SK-N-SH (cell line): ENCODE results near the gene NTSR2. TPM values are rescaled to one million over a fixed set of nuclear protein-coding genes. Genes with fewer than 3 reads are reported as not detected.

Experiments
- CTCF ChIA-PET: fragments of 300-600, 350-600 bp; formaldehyde crosslinking; extraction: SDS; loops from one replicate; lab custom pipeline; 2021; lab: Yijun Ruan, JAX
- POLR2A ChIA-PET: fragments of 350-600 bp; sonication (Branson Sonifier 250); formaldehyde crosslinking; extraction: SDS; loops from one replicate; lab custom pipeline; 2020; ENCODE audit warnings: antibody characterized with exemption, inconsistent platforms; lab: Yijun Ruan, JAX
- DNase-seq: peaks from one replicate; pipeline ENCODE4 v3.0.0; 2012
- H2AFZ ChIP-seq: fragments of 200-600 bp; sonication (generic); 2 replicates; pipeline ENCODE4 v1.8.1; 2016; ENCODE audit warnings: antibody characterized with exemption, mild to moderate bottlenecking, low read depth
- H3F3A ChIP-seq: fragments of 200-600 bp; sonication (generic); replicated peaks from 2 replicates; pipeline ENCODE3; 2016; ENCODE audit warnings: antibody characterized with exemption, mild to moderate bottlenecking; ENCODE audit not compliant: insufficient read depth
- H3K27ac ChIP-seq, 2 experiments: fragments of 200-500 bp in 1 of 2; fragments of 200-600 bp in 1 of 2; sonication (Bioruptor generic) in 1 of 2; sonication (generic), shearing (Covaris generic) in 1 of 2; 2 replicates each; pipeline versions ENCODE4 v1.5.1 to v1.6.1; 2014 to 2016; ENCODE audit warnings: low read depth in 2 of 2, inconsistent platforms in 1 of 2, low read length in 1 of 2, mild to moderate bottlenecking in 1 of 2, mixed read lengths in 1 of 2
- H3K27me3 ChIP-seq: fragments of 200-600 bp; sonication (generic), shearing (Covaris generic); 2 replicates; pipeline ENCODE4 v1.6.1; 2016; ENCODE audit warnings: mixed run types; ENCODE audit not compliant: insufficient read depth
- H3K36me3 ChIP-seq, 2 experiments: fragments of 200-500 bp in 1 of 2; fragments of 200-600 bp in 1 of 2; sonication (Bioruptor generic) in 1 of 2; sonication (generic) in 1 of 2; replicated peaks in 1 of 2; 2 replicates each; pipeline versions ENCODE3 to v1.5.1; 2014 to 2016; ENCODE audit warnings: low read length in 1 of 2, mild to moderate bottlenecking in 1 of 2; ENCODE audit not compliant: insufficient read depth in 2 of 2, control insufficient read depth in 1 of 2
- H3K4me1 ChIP-seq, 2 experiments: fragments of 200-500 bp in 1 of 2; fragments of 200-600 bp in 1 of 2; sonication (Bioruptor generic) in 1 of 2; sonication (generic), shearing (Covaris generic) in 1 of 2; 2 replicates each; pipeline versions ENCODE4 v1.5.1 to v1.6.1; 2014 to 2016; ENCODE audit warnings: low read depth in 1 of 2, low read length in 1 of 2, mixed run types in 1 of 2; ENCODE audit not compliant: insufficient read depth in 2 of 2, control insufficient read depth in 1 of 2
- H3K4me2 ChIP-seq: fragments of 200-600 bp; sonication (generic), shearing (Covaris generic); 2 replicates; pipeline ENCODE4 v1.6.1; 2017; ENCODE audit warnings: mixed run types
- H3K4me3 ChIP-seq, 2 experiments: fragments of 200-500 bp in 1 of 2; fragments of 200-600 bp in 1 of 2; sonication (Bioruptor generic) in 1 of 2; sonication (generic), shearing (Covaris generic) in 1 of 2; 2 replicates each; pipeline versions ENCODE4 v1.5.1 to v1.8.1; 2014 to 2016; ENCODE audit warnings: low read depth in 2 of 2, inconsistent platforms in 1 of 2, low read length in 1 of 2, mild to moderate bottlenecking in 1 of 2, mixed read lengths in 1 of 2, moderate library complexity in 1 of 2
- H3K79me2 ChIP-seq: fragments of 200-600 bp; sonication (generic); 2 replicates; pipeline ENCODE4 v1.8.1; 2017; ENCODE audit warnings: mild to moderate bottlenecking; ENCODE audit not compliant: insufficient read depth
- H3K9ac ChIP-seq: fragments of 200-600 bp; sonication (generic); 2 replicates; pipeline ENCODE4 v1.6.1; 2017; ENCODE audit warnings: mixed run types
- H3K9me2 ChIP-seq: fragments of 200-600 bp; sonication (generic); 2 replicates; pipeline ENCODE4 v1.6.1; 2017; ENCODE audit warnings: mixed run types
- H3K9me3 ChIP-seq: fragments of 200-600 bp; sonication (generic); 2 replicates; pipeline ENCODE4 v1.6.1; 2017; ENCODE audit warnings: mixed run types, mild to moderate bottlenecking, moderate library complexity
- H4K20me1 ChIP-seq: fragments of 200-600 bp; sonication (generic); 2 replicates; pipeline ENCODE4 v1.6.1; 2017; ENCODE audit warnings: mild to moderate bottlenecking, mixed run types; ENCODE audit not compliant: insufficient read depth
- CHD2 ChIP-seq: fragments of 150-350 bp; IDR thresholded peaks from 2 replicates; pipeline ENCODE4 v1.6.1; 2018; ENCODE audit warnings: low read length; ENCODE audit not compliant: partially characterized antibody
- FOXJ3 ChIP-seq: sonication (generic); formaldehyde crosslinking; IDR thresholded peaks from 2 replicates; pipeline ENCODE4 v1.5.1; 2020; ENCODE audit warnings: mild to moderate bottlenecking, missing genetic modification reagents
- GABPA ChIP-seq: IDR thresholded peaks from 2 replicates; pipeline ENCODE4 v1.4.0; 2012; ENCODE audit warnings: low read depth, mild to moderate bottlenecking
- GATA2 ChIP-seq: sonication (generic); formaldehyde crosslinking; IDR thresholded peaks from 2 replicates; pipeline ENCODE4 v1.5.0; 2020; ENCODE audit warnings: mild to moderate bottlenecking, missing genetic modification reagents
- JUND ChIP-seq: IDR thresholded peaks from 2 replicates; pipeline ENCODE4 v1.4.0; 2012
- MEF2A ChIP-seq: IDR thresholded peaks from 2 replicates; pipeline ENCODE4 v1.4.0; 2012; ENCODE audit warnings: low read depth, borderline replicate concordance
- MXI1 ChIP-seq: IDR thresholded peaks from 2 replicates; pipeline ENCODE4 v1.6.1; 2012; ENCODE audit warnings: mild to moderate bottlenecking, low read depth, low read length, improper control_type of control experiment
- NRF1 ChIP-seq: IDR thresholded peaks from 2 replicates; pipeline ENCODE4 v1.6.1; 2012; ENCODE audit warnings: low read depth, mild to moderate bottlenecking, low read length
- SIN3A ChIP-seq: IDR thresholded peaks from 2 replicates; pipeline ENCODE4 v1.6.1; 2012; ENCODE audit warnings: low read depth, mild to moderate bottlenecking, low read length, moderate library complexity, borderline replicate concordance
- TAF1 ChIP-seq: IDR thresholded peaks from 2 replicates; pipeline ENCODE4 v1.6.1; 2012; ENCODE audit warnings: low read depth, mild to moderate bottlenecking, low read length, moderate library complexity, borderline replicate concordance
- WGBS: methylation state at CpG from one replicate; pipeline ENCODE4 v1.1.6; 2017; ENCODE audit warnings: low lambda C conversion rate; 5-methylcytosine and 5-hydroxymethylcytosine counted together
- polyA plus RNA-seq, 3 experiments: library from polyadenylated mRNA; depleted of rRNA; stranded (reverse); fragments of >200 nt; gene quantifications; 2 replicates each; pipeline ENCODE4 v1.2.3, GENCODE V29; 2012
- TF ChIP-seq, protein P1 (sequence below): IDR thresholded peaks from 2 replicates; pipeline ENCODE4 v1.4.0; 2012; ENCODE audit warnings: low read depth, borderline replicate concordance
- TF ChIP-seq, protein P2 (sequence below): IDR thresholded peaks from 2 replicates; pipeline ENCODE4 v1.6.1; 2012; ENCODE audit warnings: mild to moderate bottlenecking, low read depth, low read length, moderate library complexity
- TF ChIP-seq, protein P3 (sequence below): IDR thresholded peaks from 2 replicates; pipeline ENCODE4; 2012
- TF ChIP-seq, protein P4 (sequence below): fragments of 150-350 bp; IDR thresholded peaks from 2 replicates; pipeline ENCODE4 v1.6.1; 2017; ENCODE audit warnings: antibody characterized with exemption, low read length, low read depth, borderline replicate concordance
- TF ChIP-seq, protein P5 (sequence below): IDR thresholded peaks from 2 replicates; pipeline ENCODE4 v1.4.0; 2012; ENCODE audit warnings: low read depth

The NTSR2 gene
- polyA plus RNA-seq, 1 of the 3 experiments (the other 2 are of a cell fraction): not detected

DNA sequence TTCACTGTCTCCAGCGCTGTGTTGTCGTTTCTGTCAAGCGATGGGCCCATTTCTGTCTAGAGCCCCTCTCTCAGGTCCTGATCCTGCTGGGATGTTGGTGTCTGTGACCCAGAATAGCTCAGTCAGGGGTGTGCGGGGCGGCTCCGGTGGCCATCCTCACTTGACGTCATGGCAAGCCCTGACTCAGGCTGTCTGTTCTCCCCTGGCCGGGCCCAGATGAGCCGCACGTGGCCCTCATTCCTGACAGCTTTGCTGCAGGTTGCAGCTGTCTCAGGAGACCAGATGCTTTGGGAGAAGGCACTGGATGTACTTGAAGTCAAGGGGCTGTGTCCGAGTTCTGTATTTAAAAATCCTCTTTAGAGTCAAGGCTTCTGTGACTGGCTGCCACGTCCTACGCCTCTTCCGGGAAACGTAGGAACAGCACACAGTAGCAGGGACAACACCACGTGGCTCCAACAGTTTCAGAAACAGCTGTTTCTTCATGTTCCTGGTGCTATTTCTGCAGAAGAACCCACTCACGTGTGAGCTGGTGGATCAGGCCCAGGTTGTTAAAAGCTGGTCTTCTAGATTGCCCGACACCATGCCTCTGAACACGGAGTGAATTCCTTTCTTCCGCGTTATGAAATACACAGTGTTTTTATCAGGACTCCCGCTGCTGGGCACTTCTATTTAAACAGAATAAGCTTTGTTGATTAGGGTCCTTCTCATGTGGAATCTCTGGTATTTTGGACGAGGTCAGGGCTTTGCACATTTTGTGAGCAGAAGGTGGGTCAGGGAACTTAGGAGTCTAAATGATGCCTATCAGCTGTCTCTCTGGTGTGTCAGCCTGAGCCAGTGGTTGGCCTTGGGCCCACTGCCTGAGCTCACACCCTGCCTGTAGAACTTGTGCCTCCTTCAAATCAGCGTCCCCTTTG lies 28.3 kb upstream of the NTSR2 start (continued):
- TF ChIP-seq, protein P1, sequence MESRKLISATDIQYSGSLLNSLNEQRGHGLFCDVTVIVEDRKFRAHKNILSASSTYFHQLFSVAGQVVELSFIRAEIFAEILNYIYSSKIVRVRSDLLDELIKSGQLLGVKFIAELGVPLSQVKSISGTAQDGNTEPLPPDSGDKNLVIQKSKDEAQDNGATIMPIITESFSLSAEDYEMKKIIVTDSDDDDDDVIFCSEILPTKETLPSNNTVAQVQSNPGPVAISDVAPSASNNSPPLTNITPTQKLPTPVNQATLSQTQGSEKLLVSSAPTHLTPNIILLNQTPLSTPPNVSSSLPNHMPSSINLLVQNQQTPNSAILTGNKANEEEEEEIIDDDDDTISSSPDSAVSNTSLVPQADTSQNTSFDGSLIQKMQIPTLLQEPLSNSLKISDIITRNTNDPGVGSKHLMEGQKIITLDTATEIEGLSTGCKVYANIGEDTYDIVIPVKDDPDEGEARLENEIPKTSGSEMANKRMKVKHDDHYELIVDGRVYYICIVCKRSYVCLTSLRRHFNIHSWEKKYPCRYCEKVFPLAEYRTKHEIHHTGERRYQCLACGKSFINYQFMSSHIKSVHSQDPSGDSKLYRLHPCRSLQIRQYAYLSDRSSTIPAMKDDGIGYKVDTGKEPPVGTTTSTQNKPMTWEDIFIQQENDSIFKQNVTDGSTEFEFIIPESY: no peak
- TF ChIP-seq MXI1: no peak
- TF ChIP-seq MEF2A: no peak
- TF ChIP-seq NRF1: no peak
- peak; percentile 36; the same call in 1 of the 2 replicates for TF ChIP-seq SIN3A
- TF ChIP-seq, protein P2, sequence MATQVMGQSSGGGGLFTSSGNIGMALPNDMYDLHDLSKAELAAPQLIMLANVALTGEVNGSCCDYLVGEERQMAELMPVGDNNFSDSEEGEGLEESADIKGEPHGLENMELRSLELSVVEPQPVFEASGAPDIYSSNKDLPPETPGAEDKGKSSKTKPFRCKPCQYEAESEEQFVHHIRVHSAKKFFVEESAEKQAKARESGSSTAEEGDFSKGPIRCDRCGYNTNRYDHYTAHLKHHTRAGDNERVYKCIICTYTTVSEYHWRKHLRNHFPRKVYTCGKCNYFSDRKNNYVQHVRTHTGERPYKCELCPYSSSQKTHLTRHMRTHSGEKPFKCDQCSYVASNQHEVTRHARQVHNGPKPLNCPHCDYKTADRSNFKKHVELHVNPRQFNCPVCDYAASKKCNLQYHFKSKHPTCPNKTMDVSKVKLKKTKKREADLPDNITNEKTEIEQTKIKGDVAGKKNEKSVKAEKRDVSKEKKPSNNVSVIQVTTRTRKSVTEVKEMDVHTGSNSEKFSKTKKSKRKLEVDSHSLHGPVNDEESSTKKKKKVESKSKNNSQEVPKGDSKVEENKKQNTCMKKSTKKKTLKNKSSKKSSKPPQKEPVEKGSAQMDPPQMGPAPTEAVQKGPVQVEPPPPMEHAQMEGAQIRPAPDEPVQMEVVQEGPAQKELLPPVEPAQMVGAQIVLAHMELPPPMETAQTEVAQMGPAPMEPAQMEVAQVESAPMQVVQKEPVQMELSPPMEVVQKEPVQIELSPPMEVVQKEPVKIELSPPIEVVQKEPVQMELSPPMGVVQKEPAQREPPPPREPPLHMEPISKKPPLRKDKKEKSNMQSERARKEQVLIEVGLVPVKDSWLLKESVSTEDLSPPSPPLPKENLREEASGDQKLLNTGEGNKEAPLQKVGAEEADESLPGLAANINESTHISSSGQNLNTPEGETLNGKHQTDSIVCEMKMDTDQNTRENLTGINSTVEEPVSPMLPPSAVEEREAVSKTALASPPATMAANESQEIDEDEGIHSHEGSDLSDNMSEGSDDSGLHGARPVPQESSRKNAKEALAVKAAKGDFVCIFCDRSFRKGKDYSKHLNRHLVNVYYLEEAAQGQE: no peak

DNA sequence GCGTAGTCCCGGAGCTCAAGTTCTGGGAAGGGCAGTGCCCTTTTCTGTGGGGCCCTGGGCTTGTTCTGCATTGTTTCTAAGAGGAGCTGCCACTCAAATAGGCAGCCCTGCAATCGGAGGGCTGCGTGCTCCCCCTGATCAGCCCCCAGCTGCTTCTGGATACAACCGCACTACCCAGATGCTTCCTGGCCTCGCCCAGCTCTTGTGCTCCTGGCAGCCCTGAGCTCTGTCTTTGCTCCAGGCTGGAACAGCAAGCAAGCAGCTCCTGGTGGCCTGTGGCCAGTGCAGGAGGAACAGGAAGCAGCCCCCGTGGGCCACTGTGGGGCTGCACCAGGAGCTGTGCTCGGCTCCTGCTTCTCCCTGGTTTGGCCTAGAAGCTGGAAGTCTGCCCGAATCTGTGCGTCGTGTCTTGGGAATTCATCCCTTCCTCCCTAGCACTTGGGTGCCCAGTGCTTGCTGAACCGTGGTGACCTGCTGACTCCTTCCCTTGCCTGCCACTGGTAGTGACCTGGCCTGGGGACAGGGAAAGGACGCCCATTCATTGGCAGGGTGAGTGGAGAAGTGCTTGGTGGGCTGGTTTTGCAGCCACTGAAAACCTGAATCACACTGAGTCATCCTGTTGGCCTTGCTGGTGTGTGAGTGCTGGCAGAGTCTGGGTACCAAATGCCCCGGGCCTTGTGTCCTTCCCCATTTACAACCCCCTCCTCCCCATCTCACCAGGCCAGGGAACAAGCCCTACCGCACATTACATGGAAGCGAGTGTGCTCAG lies 27.3 kb upstream of the NTSR2 start:
- H3K4me3 ChIP-seq: no peak overlapping the region
- POLR2A ChIA-PET: interaction anchor here (0.9 to 2.0 kb wide), 8 partner anchors 10 to 84 kb away, joined by 3 to 16 read pairs (median 4); partner anchors contain the start of gene LPIN1
- no peaks in the 10 kb centered on the region for H3K36me3 ChIP-seq
- H3K4me2 ChIP-seq: peak overlapping the region; percentile 66
- H3K9ac ChIP-seq: peak overlapping the region; percentile 32; the same call in 1 of the 2 replicates
- no peaks in the 10 kb centered on the region for H4K20me1 ChIP-seq
- no peaks in the 10 kb centered on the region for H3K9me2 ChIP-seq
- peaks cover 14 to 46% of the 10 kb centered on the region in 2 experiments; a peak in 3 of 4 replicates for H3K4me1 ChIP-seq
- CTCF ChIA-PET: interaction anchor here (1.1 to 31.9 kb wide), 11 partner anchors 10 to 1310 kb away, joined by 3 to 886 read pairs (median 8); partner anchors contain the start of gene LPIN1
- WGBS: 34% methylated on average over 14 of the region's 16 CpGs
- H3K79me2 ChIP-seq: no peaks in the 10 kb centered on the region
- H3F3A ChIP-seq: peaks cover 23% of the 10 kb centered on the region
- H3K9me3 ChIP-seq: no peaks in the 10 kb centered on the region
- H2AFZ ChIP-seq: peak overlapping the region; percentile 72
- DNase-seq: peak; percentile 82
- no peaks in the 10 kb centered on the region for H3K27me3 ChIP-seq
- peak overlapping the region; percentile 56 to 83 for H3K27ac ChIP-seq
- TF ChIP-seq, protein P3, sequence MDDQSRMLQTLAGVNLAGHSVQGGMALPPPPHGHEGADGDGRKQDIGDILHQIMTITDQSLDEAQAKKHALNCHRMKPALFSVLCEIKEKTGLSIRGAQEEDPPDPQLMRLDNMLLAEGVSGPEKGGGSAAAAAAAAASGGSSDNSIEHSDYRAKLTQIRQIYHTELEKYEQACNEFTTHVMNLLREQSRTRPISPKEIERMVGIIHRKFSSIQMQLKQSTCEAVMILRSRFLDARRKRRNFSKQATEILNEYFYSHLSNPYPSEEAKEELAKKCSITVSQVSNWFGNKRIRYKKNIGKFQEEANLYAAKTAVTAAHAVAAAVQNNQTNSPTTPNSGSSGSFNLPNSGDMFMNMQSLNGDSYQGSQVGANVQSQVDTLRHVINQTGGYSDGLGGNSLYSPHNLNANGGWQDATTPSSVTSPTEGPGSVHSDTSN: peak; percentile 62
- TF ChIP-seq, protein P4, sequence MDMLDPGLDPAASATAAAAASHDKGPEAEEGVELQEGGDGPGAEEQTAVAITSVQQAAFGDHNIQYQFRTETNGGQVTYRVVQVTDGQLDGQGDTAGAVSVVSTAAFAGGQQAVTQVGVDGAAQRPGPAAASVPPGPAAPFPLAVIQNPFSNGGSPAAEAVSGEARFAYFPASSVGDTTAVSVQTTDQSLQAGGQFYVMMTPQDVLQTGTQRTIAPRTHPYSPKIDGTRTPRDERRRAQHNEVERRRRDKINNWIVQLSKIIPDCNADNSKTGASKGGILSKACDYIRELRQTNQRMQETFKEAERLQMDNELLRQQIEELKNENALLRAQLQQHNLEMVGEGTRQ: no peak
- TF ChIP-seq, protein P5, sequence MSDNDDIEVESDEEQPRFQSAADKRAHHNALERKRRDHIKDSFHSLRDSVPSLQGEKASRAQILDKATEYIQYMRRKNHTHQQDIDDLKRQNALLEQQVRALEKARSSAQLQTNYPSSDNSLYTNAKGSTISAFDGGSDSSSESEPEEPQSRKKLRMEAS: peak; percentile 62
- TF ChIP-seq GATA2 (CRISPR knock-in tag): peak; percentile 30; the same call in 1 of the 2 replicates
- peak; percentile 41; the same call in 1 of the 2 replicates for TF ChIP-seq GABPA
- TF ChIP-seq CHD2: peak; percentile 12
- TF ChIP-seq FOXJ3 (CRISPR knock-in tag): peak; percentile 80
- TF ChIP-seq TAF1: peak; percentile 35; the same call in 1 of the 2 replicates
- peak; percentile 60 for TF ChIP-seq JUND
